Measurements from ENCODE around the gene PCDH12.

The PCDH12 gene

DNA sequence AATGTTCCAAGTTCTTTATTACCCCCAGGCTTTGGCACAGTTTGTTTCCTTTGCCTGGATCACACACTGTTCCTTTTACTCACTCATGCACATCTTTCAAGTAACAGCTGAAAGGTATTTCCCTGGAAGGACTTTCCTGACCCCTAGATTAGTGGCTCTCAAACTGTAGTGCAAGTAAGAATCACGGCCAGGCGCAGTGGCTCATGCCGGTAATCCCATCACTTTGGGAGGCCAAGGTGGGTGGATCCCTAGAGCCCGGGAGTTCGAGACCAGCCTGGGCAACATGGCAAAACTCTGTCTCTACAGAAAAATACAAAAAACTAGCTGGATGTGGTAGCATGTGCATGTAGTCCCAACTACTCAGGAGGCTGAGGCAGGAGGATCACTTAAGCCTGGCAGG is 53.5 kb downstream of the PCDH12 start:
- no peaks in the 10 kb centered on the region for H3K36me3 ChIP-seq (ENCODE audit: insufficient read depth, low read length)
- H2AFZ ChIP-seq (ENCODE audit: low read depth, low read length), result no peak overlapping the region
- H3K9me3 ChIP-seq (ENCODE audit: low read length), result no peaks in the 10 kb centered on the region
- no peaks in the 10 kb centered on the region for H3K4me1 ChIP-seq (ENCODE audit: insufficient read depth, low read length)
- no peak overlapping the region for H3K4me3 ChIP-seq (ENCODE audit: low read length)
- no peaks in the 10 kb centered on the region for H3K27me3 ChIP-seq (ENCODE audit: insufficient read depth, low read length)

DNA sequence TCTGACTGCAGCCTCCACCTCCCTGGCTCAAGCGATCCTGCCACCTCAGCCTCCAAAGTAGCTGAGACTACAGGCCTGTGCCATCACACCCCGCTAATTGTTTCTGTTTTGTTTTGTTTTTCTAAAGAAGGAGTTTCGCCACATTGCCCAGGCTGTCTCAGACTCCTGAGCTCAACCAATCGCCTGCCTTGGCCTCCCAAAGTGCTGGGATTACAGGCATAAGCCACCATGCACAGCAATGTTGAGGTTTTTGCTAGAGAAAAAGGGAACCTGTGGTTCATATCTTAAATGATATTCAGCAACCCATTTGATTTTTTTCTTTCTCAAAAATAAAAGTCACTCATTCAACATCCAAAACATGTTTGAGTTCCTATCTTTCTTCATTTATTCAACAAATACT is 54.7 kb downstream of the PCDH12 start:
- no peak overlapping the region for H2AFZ ChIP-seq (ENCODE audit: low read depth, low read length)
- H3K9me3 ChIP-seq (ENCODE audit: low read length), result no peaks in the 10 kb centered on the region
- no peaks in the 10 kb centered on the region for H3K36me3 ChIP-seq (ENCODE audit: insufficient read depth, low read length)
- no peaks in the 10 kb centered on the region for H3K27me3 ChIP-seq (ENCODE audit: insufficient read depth, low read length)
- no peaks in the 10 kb centered on the region for H3K4me1 ChIP-seq (ENCODE audit: insufficient read depth, low read length)
- no peak overlapping the region for H3K4me3 ChIP-seq (ENCODE audit: low read length)

DNA sequence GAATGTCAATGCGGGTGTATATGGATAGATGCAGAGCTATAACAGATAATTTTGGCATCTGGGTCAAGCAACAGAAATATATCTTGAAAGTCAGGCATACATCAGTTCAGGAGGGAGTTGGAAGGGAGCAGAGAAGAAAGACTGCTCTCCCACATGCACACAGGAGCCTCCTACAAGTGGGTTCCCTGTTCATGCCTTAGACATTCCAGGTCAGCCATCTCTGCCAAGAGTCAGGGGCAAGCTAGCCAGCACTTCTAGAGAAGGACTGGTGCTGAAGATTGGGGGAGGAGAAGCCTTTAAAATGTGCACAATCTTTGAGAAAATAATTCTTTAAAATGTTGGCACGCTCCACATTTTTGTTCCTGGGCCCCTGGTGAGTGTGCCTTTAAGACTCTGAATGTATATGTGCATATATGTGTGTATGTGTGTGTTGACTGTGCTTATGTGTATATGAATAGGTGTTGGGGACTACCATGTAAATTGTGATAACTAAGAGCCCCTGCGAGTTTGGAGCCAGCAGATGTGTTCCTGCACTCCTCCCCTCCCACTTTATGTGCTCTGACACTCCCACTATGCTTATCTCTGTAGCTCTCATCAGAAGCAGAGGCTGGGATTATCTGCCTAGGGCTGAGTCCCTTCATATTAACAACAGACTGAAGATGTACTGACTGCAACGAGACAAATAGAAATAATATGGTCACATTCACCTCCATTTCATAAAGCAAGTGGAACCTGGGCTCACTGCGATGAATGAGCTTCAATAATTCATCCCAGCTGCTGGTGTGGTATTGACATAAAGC is 55.8 kb downstream of the PCDH12 start:
- no peaks in the 10 kb centered on the region for H3K4me1 ChIP-seq (ENCODE audit: insufficient read depth, low read length)
- no peaks in the 10 kb centered on the region for H3K27me3 ChIP-seq (ENCODE audit: insufficient read depth, low read length)
- H3K9me3 ChIP-seq (ENCODE audit: low read length), result no peaks in the 10 kb centered on the region
- H3K36me3 ChIP-seq (ENCODE audit: insufficient read depth, low read length), result no peaks in the 10 kb centered on the region
- H3K4me3 ChIP-seq (ENCODE audit: low read length), result no peak overlapping the region
- H2AFZ ChIP-seq (ENCODE audit: low read depth, low read length), result no peak overlapping the region

DNA sequence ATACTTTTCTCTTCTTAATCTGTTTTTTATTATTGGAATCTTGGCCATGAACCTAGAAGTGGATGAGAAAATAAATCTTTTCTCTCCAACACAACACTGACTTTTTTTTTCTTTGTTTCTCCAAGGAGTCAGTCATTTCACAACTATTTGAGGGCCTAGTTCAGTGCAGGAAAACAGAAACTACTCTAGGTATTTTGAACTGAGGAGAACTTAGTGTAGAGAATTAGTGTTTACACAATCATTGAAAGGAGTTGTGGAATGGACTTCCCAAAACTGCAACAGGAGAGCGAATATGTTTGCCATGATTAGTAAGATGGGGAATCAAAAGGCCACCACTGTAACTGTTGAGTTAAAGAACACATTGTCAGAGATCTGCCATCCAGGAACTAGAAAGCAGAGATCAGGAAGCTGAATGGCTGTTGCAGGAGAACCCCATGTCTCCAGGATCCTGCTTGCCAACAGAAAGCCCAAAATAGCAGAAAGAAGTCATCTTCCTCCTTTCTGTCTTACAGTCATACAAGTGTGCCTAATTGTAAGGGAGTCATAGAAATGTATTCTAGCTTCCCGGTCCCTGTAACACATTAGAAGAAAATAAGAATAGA is 59.5 kb downstream of the PCDH12 start:
- no peaks in the 10 kb centered on the region for H3K9me3 ChIP-seq (ENCODE audit: low read length)
- no peaks in the 10 kb centered on the region for H3K27me3 ChIP-seq (ENCODE audit: insufficient read depth, low read length)
- no peaks in the 10 kb centered on the region for H3K4me1 ChIP-seq (ENCODE audit: insufficient read depth, low read length)
- H3K36me3 ChIP-seq (ENCODE audit: insufficient read depth, low read length), result no peaks in the 10 kb centered on the region
- H2AFZ ChIP-seq (ENCODE audit: low read depth, low read length), result no peak overlapping the region
- H3K4me3 ChIP-seq (ENCODE audit: low read length), result no peak overlapping the region

DNA sequence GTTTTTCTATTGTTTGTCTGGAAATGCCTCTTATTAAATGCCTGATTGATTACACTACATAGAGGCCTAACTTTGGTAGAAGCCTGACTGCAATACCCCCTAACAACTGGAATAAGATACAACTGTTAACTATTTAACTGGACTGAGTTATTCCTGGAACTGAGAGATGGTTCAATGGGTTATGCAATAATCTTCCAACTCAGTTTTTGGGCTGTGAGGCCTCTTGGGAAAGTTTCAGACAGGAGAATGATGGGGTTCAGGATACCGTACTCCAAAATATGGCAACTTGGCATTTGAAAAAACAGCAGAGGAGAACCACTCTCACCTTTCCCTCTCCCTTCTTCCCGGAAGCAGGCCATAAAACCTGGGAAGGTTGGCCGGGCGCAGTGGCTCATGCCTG is 60.6 kb downstream of the PCDH12 start:
- Histone ChIP-seq H3K9me3 (ENCODE audit: low read length) (no peaks in the 10 kb centered on the region), H3K4me1 (ENCODE audit: insufficient read depth, low read length) (no peaks in the 10 kb centered on the region), H3K36me3 (ENCODE audit: insufficient read depth, low read length) (no peaks in the 10 kb centered on the region), H2AFZ (ENCODE audit: low read depth, low read length) (no peak overlapping the region), H3K4me3 (ENCODE audit: low read length) (no peak overlapping the region), H3K27me3 (ENCODE audit: insufficient read depth, low read length) (no peaks in the 10 kb centered on the region)

All from neuron (in vitro differentiated cells).